ENCODE measurements around the gene PRKD3. TPM values are rescaled to one million over a fixed set of nuclear protein-coding genes. Genes with fewer than 3 reads are reported as not detected.

PRKD3 gene
- total RNA-seq, 2 experiments from 2014 or later, result 13.0 TPM

- H3K36me3 Mint-ChIP-seq (ENCODE audit: low read depth), result no peaks in the 10 kb centered on the region
- DNase-seq, result no peak
- peaks cover 51% of the 10 kb centered on the region for H3K27me3 Mint-ChIP-seq (ENCODE audit: low read depth)
- H3K4me3 Mint-ChIP-seq, result no peak overlapping the region
- intact Hi-C loops (cut with micrococcal nuclease), result no loop called here
- no peaks in the 10 kb centered on the region for H3K4me1 Mint-ChIP-seq (ENCODE audit: low read depth)
- CTCF ChIA-PET, result interaction anchor here (0.6 to 1.0 kb wide), 3 partner anchors 39 to 249 kb away, joined by 3 read pairs; no protein-coding TSS in a partner anchor
- H3K9me3 Mint-ChIP-seq, result no peaks in the 10 kb centered on the region
- H3K27ac Mint-ChIP-seq, result no peak overlapping the region
These were observed 32.4 kb upstream of the PRKD3 start for GRCh38 chr2:37357069-37357468.

GRCh38 chr2:37356299-37356698 lies 31.7 kb upstream of the PRKD3 start:
- Mint-ChIP-seq H3K4me3 (no peak overlapping the region), H3K4me1 (ENCODE audit: low read depth) (no peaks in the 10 kb centered on the region), H3K27ac (no peak overlapping the region), H3K27me3 (ENCODE audit: low read depth) (peaks cover 46% of the 10 kb centered on the region), H3K9me3 (no peaks in the 10 kb centered on the region), H3K36me3 (ENCODE audit: low read depth) (no peaks in the 10 kb centered on the region)
- CTCF ChIA-PET, result no interaction called here
- DNase-seq, result no peak
- intact Hi-C loops (cut with micrococcal nuclease), result no loop called here

GRCh38 chr2:37355735-37356134 lies 31.1 kb upstream of the PRKD3 start:
- no peaks in the 10 kb centered on the region for H3K36me3 Mint-ChIP-seq (ENCODE audit: low read depth)

GRCh38 chr2:37354531-37354930 lies 29.9 kb upstream of the PRKD3 start:
- Mint-ChIP-seq H3K4me1 (ENCODE audit: low read depth) (no peaks in the 10 kb centered on the region), H3K36me3 (ENCODE audit: low read depth) (no peaks in the 10 kb centered on the region), H3K27me3 (ENCODE audit: low read depth) (peaks cover 32% of the 10 kb centered on the region), H3K4me3 (no peak overlapping the region), H3K27ac (no peak overlapping the region), H3K9me3 (no peaks in the 10 kb centered on the region)
- intact Hi-C loops (cut with micrococcal nuclease), result no loop called here
- CTCF ChIA-PET, result interaction anchor here (0.6 kb wide), 1 partner anchor 50 kb away, joined by 3 read pairs; no protein-coding TSS in a partner anchor
- no peak for DNase-seq

More at GRCh38 chr2:37355735-37356134, 31.1 kb upstream of the PRKD3 start:
- CTCF ChIA-PET, result no interaction called here
- DNase-seq, result no peak
- Mint-ChIP-seq H3K9me3 (no peaks in the 10 kb centered on the region), H3K4me3 (no peak overlapping the region), H3K4me1 (ENCODE audit: low read depth) (no peaks in the 10 kb centered on the region), H3K27me3 (ENCODE audit: low read depth) (peaks cover 40% of the 10 kb centered on the region), H3K27ac (no peak overlapping the region)
- intact Hi-C loops (cut with micrococcal nuclease), result no loop called here

GRCh38 chr2:37350034-37350433 lies 25.4 kb upstream of the PRKD3 start:
- no peak for DNase-seq
- H3K27me3 Mint-ChIP-seq (ENCODE audit: low read depth), result peaks cover 36% of the 10 kb centered on the region
- intact Hi-C loops (cut with micrococcal nuclease), result no loop called here
- peaks cover 2% of the 10 kb centered on the region for H3K4me1 Mint-ChIP-seq (ENCODE audit: low read depth)
- CTCF ChIA-PET, result interaction anchor here (1.3 kb wide), 1 partner anchor 46 kb away, joined by 4 read pairs; no protein-coding TSS in a partner anchor
- H3K27ac Mint-ChIP-seq, result no peak overlapping the region
- no peaks in the 10 kb centered on the region for H3K36me3 Mint-ChIP-seq (ENCODE audit: low read depth)
- no peak overlapping the region for H3K4me3 Mint-ChIP-seq
- no peaks in the 10 kb centered on the region for H3K9me3 Mint-ChIP-seq

- intact Hi-C loops (cut with micrococcal nuclease), result no loop called here
- Mint-ChIP-seq H3K4me1 (ENCODE audit: low read depth) (peaks cover 3% of the 10 kb centered on the region), H3K9me3 (no peaks in the 10 kb centered on the region), H3K27ac (no peak overlapping the region), H3K27me3 (ENCODE audit: low read depth) (peaks cover 32% of the 10 kb centered on the region), H3K4me3 (no peak overlapping the region), H3K36me3 (ENCODE audit: low read depth) (no peaks in the 10 kb centered on the region)
- no peak for DNase-seq
- CTCF ChIA-PET, result interaction anchor here (0.6 to 1.3 kb wide), 2 partner anchors 41 to 47 kb away, joined by 3 to 4 read pairs; no protein-coding TSS in a partner anchor
These were observed 24.7 kb upstream of the PRKD3 start for GRCh38 chr2:37349231-37349860.

GRCh38 chr2:37348155-37348554 lies 23.5 kb upstream of the PRKD3 start:
- Mint-ChIP-seq H3K36me3 (ENCODE audit: low read depth) (no peaks in the 10 kb centered on the region), H3K4me1 (ENCODE audit: low read depth) (peaks cover 9% of the 10 kb centered on the region), H3K27me3 (ENCODE audit: low read depth) (peaks cover 33% of the 10 kb centered on the region), H3K27ac (no peak overlapping the region), H3K4me3 (no peak overlapping the region), H3K9me3 (no peaks in the 10 kb centered on the region)
- DNase-seq, result no peak
- CTCF ChIA-PET, result interaction anchor here (0.6 to 1.2 kb wide), 2 partner anchors 47 to 48 kb away, joined by 3 read pairs; no protein-coding TSS in a partner anchor
- intact Hi-C loops (cut with micrococcal nuclease), result no loop called here

GRCh38 chr2:37344453-37345361 lies 20.1 kb upstream of the PRKD3 start, which contains the start of gene QPCT:
Gene QPCT (plus strand): TSS chr2:37344630. CDS start chr2:37344732, 102 bp downstream.
- peak within 1 kb of the TSS; percentile 72 for H3K4me3 Mint-ChIP-seq
- intact Hi-C loops (cut with micrococcal nuclease), result loop anchor here (1.0 to 2.0 kb wide), 2 partner anchors 22 to 32 kb away; no protein-coding TSS in a partner anchor
- H3K4me1 Mint-ChIP-seq (ENCODE audit: low read depth), result peaks cover 9% of the 10 kb centered on the region
- H3K9me3 Mint-ChIP-seq, result no peaks in the 10 kb centered on the region
- H3K36me3 Mint-ChIP-seq (ENCODE audit: low read depth), result no peaks in the 10 kb centered on the region
- CTCF ChIA-PET, result no interaction called here
- H3K27me3 Mint-ChIP-seq (ENCODE audit: low read depth), result peaks cover 32% of the 10 kb centered on the region
- peak; percentile 60 for DNase-seq
- no peak within 1 kb of the TSS for H3K27ac Mint-ChIP-seq

GRCh38 chr2:37343537-37344434 lies 19.2 kb upstream of the PRKD3 start:
- H3K4me3 Mint-ChIP-seq, result peak overlapping the region; percentile 16
- H3K27me3 Mint-ChIP-seq (ENCODE audit: low read depth), result peaks cover 29% of the 10 kb centered on the region
- H3K4me1 Mint-ChIP-seq (ENCODE audit: low read depth), result peaks cover 9% of the 10 kb centered on the region
- H3K36me3 Mint-ChIP-seq (ENCODE audit: low read depth), result no peaks in the 10 kb centered on the region
- intact Hi-C loops (cut with micrococcal nuclease), result loop anchor here (2.0 kb wide), 2 partner anchors 21 to 47 kb away; no protein-coding TSS in a partner anchor
- CTCF ChIA-PET, result interaction anchor here (0.6 to 1.6 kb wide), 2 partner anchors 15 to 52 kb away, joined by 3 read pairs; no protein-coding TSS in a partner anchor
- no peaks in the 10 kb centered on the region for H3K9me3 Mint-ChIP-seq
- no peak for DNase-seq
- H3K27ac Mint-ChIP-seq, result no peak overlapping the region

- H3K4me1 Mint-ChIP-seq (ENCODE audit: low read depth), result peaks cover 9% of the 10 kb centered on the region
- intact Hi-C loops (cut with micrococcal nuclease), result loop anchor here (2.0 kb wide), 1 partner anchor 48 kb away; no protein-coding TSS in a partner anchor
- CTCF ChIA-PET, result interaction anchor here (0.6 to 1.6 kb wide), 3 partner anchors 16 to 53 kb away, joined by 3 read pairs; no protein-coding TSS in a partner anchor
- no peak for DNase-seq
- H3K27me3 Mint-ChIP-seq (ENCODE audit: low read depth), result peaks cover 25% of the 10 kb centered on the region
- H3K27ac Mint-ChIP-seq, result no peak overlapping the region
- no peaks in the 10 kb centered on the region for H3K9me3 Mint-ChIP-seq
- no peaks in the 10 kb centered on the region for H3K36me3 Mint-ChIP-seq (ENCODE audit: low read depth)
- no peak overlapping the region for H3K4me3 Mint-ChIP-seq
These were observed 18.1 kb upstream of the PRKD3 start for GRCh38 chr2:37342591-37343220.

- Mint-ChIP-seq H3K27me3 (ENCODE audit: low read depth) (peaks cover 16% of the 10 kb centered on the region), H3K4me3 (no peak overlapping the region), H3K4me1 (ENCODE audit: low read depth) (peaks cover 9% of the 10 kb centered on the region), H3K9me3 (no peaks in the 10 kb centered on the region), H3K36me3 (ENCODE audit: low read depth) (no peaks in the 10 kb centered on the region), H3K27ac (no peak overlapping the region)
- DNase-seq, result no peak
- CTCF ChIA-PET, result no interaction called here
- intact Hi-C loops (cut with micrococcal nuclease), result no loop called here
These were observed 16.0 kb upstream of the PRKD3 start for GRCh38 chr2:37340637-37341036.
